SIG-M5 treated with dmso at 0.1 percent for 504 hours (cell line): ENCODE measurements around the gene ATP1B2.
"Not testable (repeated sequence)": the region's sequence is repeated elsewhere in the genome, so short reads cannot be mapped to it uniquely, and the experiment has no call there.

ENCODE experiments used
- DNase-seq: peaks from one replicate; lab custom pipeline; 2025; ENCODE audit not compliant: unreplicated experiment; lab: John Stamatoyannopoulos, UW

ATP1B2 gene

DNA sequence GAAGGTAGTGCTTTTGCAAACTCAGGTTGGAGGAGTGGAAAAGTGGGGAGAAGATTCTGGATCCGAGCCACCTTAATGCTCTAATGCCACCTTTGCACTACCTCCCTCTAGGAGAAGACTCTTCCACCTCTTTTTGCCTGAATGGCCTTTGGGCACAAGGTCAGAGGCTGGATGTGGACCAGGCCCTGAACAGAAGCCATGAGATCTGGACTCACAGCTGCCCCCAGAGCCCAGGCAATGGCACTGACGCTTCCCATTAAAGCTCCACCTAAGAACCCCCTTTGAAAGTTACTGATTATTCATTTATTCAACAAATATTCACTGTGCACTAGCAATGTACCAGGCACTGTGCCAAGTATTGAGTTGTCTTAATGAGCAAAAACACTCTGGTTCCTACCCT, 17.6 kb upstream of the ATP1B2 start:
- DNase-seq = no peak

DNA sequence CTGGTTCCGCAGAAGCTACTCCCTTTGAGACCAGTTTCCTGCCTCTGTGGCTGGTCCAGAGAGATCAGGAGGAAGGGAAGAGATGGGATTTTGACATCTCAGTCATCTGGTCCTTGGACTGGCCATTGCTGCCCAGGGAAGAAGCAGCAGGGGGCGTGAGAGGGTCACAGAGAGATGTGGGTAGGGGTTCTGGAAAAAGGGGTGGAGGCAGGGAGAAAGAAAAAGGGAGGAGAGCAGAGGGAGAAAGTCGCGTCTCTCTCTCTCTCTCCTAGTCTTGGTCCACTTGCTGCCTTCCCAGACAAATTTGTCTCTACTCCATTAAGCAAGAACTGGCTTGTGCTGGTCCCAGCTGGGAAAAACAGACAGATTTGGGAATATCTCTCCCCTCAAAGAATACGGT, 16.3 kb upstream of the ATP1B2 start:
- DNase-seq = no peak

DNA sequence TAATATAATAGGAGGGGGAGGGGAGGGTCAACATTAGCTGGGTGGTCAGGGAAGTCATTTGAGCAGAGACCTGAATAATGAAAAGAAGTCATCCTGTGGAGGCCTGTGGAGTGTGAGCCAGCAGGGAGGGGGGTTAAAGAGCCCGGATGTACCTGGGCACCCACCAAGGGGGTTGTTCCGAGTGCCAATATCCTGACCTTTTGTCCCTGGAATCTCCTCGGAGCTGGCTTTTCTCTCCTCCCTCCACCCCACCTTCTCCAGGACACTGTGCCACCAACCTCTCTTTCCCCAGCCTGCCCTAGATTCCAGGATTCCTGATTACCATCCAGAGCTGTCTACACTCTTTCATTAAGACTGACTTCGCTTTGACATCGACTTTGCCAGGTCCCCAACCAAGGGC, 14.6 kb upstream of the ATP1B2 start:
- no peak for DNase-seq

DNA sequence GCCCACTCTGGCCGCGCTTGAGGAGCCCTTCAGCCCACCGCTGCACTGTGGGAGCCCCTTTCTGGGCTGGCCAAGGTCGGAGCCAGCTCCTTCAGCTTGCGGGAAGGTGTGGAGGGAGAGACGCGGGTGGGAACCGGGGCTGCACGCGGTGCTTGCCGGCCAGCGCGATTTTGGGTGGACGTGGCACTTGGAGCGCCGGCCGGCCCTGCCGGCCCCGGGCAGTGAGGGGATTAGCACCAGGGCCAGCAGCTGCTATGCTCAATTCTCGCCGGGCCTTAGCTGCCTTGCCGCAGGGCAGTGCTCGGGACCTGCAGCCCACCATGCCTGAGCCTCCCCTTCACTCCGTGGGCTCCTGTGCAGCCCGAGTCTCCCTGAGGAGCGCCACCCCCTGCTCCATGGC, 9.9 kb upstream of the ATP1B2 start:
- DNase-seq = no peak

DNA sequence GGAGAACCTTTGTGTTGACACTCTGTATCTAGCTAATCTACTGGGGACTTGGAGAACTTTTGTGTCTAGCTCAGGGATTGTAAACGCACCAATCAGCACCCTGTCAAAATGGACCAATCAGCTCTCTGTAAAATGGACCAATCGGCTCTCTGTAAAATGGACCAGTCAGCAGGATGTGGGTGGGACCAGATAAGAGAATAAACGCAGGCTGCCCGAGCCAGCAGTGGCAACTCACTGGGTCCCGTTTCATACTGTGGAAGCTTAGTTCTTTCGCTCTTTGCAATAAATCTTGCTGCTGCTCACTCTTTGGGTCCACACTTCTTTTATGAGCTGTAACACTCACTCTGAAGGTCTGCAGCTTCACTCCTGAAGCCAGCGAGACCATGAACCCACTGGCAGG, 9.1 kb upstream of the ATP1B2 start:
- DNase-seq = not testable (repeated sequence)

DNA sequence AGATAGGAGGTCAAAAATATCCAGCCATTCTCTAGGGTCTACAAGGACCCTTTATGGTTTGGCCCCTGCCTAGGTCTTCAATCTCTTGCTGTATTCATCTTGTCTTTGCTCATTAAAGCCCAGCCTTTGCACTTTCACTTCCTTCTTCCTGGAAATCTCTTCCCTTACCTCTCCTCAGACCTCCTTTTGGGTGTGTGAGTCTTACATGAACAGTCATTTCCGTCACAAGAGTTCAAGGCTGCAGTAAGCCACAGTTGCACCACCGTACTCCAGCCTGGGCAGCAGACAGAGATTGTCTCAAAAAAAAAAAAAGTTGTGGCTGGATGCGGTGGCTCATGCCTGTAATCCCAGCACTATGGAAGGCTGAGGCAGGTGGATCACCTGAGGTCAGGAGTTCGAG, 6.0 kb upstream of the ATP1B2 start:
- peak; percentile 87 for DNase-seq

DNA sequence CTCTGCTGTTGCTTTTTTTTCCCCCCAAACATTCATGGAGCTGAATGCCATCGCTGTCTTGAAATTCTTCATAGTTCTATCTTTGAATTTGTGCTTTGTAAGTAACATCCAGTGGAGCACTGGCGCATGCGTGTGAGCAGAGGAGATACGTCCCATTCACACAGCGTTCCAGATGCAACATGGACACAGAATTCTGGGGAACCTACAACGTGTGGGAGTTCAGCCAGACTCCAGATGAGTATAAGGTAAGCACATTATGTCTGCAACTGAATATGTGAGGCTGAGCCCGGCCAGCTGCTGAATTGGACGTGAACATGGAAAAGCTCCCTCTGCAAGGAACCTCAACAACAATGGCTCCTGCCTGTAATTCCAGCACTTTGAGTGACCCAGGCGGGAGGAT, 4.3 kb upstream of the ATP1B2 start:
- no peak for DNase-seq

DNA sequence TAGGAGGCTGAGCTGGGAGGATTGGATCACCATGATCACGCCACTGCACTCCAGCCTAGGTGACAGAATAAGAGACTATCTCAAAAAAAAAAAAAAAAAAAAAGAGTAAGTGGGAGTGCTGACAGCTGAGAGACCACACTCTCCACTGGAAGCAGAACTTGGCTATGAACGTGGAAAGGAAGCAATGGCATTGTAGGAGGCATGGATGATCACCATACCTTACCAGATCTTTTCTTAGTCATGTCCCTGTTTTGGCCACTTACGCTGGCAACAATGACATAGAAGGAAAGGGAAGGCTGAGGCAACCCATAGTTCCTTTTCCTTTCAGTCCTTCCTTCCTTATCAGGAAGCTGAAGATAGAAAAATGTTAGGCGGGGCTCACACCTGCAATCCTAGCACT, 3.7 kb upstream of the ATP1B2 start:
- no peak for DNase-seq

DNA sequence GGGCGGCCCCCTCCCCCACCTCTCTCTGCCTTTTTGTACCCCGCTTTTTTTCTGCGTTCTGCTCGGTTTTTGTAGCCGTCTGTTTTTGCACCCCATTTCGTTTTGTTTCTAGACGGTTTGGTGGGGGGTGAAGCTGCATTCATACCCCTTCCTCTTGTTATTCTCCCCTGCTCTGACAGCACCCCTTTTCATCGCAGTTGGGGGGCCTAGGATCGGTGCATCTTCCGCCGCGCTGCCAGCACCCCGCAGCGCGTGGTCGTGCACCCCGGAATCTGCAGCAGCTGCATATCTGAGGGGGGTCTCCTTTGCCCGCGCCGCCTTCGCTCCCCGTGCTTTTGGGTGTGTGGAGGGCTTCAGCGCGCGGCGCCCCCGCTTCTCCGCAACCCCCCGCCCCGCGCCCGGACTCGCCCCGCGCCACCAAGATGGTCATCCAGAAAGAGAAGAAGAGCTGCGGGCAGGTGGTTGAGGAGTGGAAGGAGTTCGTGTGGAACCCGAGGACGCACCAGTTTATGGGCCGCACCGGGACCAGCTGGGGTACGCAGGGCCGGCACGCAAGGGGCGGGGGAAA, 455 bp downstream of the ATP1B2 start:
- DNase-seq = no peak

DNA sequence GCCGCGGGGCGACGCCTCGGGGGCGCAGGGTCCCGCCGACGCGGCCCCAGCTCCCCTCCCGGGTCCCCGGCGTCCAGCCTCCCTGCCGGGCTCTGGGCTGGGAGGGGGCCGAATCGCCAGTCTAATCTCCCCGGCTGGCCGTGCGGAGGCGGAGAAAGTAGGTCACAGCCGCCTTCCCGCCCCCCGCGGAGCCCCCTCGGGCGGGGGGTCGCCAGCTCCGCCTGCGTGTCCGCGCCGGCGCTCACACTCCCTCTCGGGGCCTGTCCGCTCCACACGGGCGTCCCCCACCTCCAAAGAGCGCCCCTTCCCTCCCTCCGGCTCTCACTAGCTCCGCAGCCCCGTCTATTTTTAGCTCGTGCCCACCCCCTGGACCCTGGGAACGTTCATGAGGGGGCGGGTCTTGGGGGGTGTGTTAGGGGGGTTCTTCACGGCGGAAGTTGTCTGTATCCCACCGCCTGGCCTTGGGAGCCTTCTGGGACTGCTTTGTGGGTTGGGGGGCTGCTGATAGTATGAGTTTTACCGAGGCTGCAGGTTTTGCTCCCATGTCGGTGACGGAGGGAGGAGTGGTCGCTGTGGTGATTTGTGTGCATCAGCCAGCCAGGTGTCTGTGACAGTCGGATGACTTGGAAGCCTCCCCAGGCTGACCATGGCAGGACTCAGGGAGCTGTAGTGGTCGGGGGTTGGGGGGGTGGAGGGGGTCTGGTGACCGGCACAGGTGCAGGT, 1.1 kb downstream of the ATP1B2 start:
- no peak for DNase-seq

DNA sequence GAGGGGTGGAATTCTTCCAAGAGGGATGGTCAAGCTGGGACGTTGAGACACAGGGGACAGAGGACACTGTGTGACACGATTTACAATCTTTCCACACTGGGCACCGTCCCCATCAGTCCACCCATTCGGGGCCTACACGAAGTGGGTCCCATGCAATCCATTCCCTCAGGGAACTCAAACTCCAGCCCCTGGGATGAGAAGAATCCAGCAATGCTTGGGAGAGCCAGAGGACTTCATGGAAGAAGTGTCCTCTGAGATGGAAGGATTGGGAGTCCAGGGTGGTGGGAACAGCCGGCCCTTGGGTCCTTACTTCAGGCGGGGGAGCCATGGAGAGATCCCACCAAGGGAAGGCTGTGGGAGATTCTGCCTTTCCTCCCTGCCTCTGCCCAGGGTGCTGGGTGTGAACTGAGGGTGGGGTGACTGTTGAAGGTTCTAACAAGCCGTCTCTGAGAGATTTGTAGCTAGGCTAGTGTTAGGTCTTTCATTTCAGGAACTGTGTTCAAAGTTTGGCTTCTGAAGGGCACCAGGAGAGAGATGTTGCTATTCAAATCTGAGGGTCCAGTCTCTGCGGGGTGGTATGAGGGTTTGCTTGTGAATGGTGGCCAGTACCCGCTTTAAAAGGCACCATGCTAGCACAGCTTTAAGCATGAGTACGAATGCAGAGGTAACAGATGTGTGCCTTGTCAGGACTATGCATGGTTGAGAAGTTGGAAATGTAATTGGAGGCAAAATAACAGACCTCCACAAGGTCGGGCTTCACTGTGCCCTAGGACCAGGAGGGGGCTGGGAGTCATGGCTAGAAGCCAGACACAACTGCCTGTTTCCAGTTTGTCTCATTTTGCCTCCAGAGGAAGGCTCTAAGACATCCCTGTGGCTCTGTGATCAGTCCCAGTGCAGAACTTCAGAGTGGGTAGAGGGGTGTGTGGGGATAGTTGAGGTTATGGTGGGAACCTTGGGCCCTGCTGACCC, 1.9 kb downstream of the ATP1B2 start:
- no peak for DNase-seq

DNA sequence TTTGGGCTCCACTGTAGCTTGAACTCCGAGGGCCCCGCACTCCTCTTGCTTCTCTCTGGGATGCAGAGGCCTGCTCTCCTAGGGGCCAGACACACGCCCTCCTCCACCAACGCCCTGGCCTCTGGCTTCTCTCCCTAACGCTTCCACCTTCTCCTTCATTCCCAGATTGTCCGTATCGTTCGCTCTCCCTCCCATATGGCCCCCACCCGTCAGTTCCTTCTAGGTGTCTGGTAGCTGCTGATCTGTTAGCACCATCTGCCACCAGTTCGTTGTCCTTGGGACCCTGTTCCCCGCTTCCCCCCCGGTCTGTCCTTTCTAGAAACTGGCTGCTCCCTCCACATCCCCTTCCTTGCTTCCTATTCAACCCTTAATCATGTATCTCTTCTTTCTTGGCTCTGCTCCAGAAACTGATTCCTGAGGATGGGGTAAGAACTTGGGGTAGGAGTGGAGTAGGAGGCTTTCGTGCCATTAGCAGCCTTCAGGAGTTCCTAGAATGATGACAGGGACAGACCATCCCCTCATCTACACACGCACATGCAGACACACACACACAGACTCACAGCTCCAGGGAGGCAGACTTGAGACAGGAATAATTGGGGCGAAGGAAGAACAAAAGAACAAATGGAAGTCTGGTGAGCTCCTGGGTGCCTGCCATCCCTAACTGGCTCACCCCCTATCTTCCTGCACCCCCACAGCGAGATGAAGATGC, 4.3 kb downstream of the ATP1B2 start:
- no peak for DNase-seq

DNA sequence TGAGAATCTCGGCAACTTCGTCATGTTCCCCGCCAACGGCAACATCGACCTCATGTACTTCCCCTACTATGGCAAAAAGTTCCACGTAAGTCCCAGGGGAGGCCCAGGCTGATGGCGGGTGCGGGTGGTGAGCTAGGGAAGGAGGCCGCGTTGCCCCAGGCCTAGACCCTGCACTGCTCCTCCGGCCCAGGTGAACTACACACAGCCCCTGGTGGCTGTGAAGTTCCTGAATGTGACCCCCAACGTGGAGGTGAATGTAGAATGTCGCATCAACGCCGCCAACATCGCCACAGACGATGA, 4.8 kb downstream of the ATP1B2 start:
- DNase-seq = no peak

DNA sequence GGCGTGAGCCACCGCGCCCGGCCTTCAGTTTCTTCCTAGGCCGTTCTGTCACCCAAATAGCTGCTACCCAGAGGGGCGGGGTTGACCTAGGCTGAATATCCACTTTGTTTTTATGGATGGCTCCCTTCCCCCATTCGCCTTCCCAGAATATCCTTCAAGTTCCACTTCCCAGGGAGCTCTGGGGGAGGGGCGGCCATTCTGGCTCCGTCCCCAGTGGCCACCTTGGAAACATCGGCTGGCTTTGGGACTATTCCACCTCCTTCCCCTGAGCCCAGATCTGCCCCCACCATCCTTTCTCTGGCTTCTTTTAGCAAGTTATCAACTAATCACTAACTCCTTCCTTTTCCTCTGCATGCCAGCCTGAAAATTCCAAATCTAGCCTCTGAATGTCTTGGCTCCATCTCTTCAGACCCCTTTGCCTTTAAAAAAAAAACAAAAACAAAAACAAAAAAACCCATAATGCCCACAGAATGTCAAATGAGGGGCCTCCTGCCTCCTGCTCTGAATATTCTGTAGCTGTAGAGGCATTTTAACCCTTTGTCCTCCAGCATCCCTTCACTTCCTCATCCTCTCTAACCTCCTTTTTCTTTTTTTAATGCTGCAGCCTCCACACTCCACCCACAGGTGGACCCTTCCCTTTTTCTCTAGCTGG, 6.4 kb downstream of the ATP1B2 start:
- peak; percentile 14 for DNase-seq

DNA sequence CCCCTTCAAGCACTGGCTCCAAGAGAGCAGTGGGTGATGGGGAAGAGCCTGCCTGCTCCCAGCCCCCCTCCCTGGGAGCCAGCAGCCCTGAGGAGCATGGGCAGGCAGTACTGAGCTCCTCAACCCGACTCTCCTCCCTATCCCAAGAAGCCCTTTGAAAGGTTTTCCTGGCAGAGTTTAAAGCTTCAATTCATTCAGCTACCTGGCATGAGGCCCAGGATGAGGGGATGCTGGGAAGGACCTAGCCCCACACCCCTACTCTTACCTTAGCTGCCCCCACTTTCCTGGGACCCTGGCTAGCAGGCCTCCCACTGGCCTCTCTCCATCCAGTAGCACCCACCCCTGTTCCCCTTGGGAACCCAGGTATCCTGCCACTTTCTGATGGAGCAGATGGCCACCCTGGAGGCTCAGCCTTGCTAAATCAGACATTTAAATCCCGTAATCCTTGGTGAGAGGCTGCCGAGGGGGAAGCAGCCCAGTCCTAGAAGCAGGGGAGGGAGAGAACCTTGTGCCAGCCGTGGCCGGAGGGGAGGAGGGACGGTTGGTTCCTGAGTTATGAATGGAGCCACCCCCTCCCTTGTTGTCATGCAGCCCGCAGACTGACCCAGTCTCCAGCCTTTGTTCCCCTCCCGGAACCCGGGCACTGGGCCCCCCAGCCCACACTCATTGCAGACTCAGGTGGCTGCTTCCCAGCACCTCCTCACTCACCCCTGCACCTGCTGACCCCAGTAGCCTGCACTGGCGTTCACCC, 17.1 kb downstream of the ATP1B2 start:
- DNase-seq = no peak

DNA sequence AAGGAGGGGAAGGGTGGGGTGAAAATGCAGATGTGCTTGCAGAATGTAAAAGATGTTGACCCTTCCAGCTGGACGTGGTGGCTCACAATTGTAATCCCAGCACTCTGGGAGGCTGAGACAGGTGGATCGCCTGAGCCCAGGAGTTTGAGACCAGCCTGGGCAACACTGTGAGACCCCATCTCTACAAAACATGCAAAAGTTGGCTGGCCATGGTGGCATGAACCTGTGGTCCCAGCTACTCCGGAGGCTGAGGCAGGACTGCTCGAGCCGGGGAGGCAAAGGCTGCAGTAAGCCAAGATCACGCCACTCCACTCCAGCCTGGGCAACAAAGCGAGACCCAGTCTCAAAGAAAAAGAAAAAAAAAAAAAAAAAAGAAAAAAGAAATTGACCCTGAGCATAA, 17.8 kb downstream of the ATP1B2 start:
- DNase-seq = no peak

DNA sequence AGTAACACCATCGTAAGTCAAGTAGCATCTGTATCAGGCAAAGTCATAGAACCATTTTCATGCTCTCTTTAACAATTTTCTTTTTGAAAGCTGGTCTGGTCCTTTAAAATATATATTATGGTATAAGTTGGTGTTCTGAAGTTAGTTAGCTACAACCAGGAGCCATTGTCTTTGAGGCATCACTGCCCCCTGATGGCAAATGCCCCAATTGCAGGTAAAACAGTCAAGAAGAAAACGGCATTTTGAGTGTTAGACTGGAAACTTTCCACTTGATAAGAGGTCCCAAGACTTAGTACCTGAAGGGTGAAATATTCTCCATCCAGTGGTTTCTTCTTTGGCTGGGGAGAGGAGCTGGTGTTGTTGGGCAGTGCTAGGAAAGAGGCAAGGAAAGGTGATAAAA, 22.5 kb downstream of the ATP1B2 start:
- DNase-seq = peak; percentile 10

DNA sequence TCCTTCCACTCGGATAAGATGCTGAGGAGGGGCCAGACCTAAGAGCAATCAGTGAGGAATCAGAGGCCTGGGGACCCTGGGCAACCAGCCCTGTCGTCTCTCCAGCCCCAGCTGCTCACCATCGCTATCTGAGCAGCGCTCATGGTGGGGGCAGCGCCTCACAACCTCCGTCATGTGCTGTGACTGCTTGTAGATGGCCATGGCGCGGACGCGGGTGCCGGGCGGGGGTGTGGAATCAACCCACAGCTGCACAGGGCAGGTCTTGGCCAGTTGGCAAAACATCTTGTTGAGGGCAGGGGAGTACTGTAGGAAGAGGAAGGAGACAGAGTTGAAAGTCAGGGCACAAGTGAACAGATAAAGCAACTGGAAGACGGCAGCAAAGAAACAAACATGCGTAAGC, 24.2 kb downstream of the ATP1B2 start:
- no peak for DNase-seq

DNA sequence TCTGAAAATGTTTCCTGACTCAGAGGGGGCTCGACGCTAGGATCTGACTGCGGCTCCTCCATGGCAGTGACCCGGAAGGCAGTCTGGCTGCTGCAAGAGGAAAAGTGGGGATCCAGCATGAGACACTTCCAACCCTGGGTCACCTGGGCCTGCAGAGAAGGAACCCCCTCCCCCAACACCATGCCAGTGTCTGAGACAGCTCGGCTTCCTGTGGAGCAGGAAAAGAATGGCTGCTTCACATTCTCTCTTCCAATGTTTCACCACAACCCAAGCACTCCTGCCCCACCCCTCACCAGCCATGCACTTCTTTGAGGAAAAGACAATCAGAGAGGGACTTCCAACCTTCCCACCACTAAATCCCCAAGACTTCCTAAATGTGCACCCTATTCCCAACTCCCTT, 25.8 kb downstream of the ATP1B2 start:
- DNase-seq = no peak

DNA sequence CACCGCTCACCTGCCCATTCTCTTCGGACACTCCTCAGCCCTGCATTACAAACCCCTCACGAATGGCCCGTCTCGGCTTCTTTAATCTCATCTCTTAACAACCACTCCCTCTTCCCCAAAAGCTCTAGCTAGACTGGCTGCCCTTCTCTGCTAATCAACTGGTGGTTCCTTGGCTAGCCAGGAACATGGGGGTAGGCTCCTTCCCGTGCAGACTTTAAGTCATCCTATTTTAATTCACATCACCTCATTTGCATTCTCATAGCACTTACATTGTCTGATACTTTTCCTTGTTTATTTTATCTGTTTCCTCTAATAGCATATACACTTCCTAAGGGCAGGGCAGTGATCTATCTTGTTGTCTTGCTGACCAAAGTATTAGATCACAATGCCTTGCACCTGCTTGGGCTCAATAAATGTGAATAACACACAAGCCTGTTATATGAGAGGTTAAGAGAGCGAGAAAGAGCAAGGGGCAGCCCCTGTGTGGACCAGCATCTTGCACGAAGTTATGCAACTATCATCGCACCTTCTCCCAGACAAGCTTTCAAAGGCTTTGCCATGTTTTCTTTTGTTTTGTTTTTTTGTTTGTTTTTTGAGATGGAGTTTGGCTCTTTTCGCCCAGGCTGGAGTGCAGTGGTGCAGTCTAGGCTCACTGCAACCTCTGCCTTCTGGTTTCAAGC, 26.8 kb downstream of the ATP1B2 start:
- no peak for DNase-seq
